SU-DHL-6 (cell line): Measurements from ENCODE around the gene FBXO27.

Experiments
- CTCF ChIP-seq: fragments of 200-600 bp; sonication (generic); IDR thresholded peaks from one replicate; pipeline ENCODE4 v1.5.1; 2017; ENCODE audit warnings: antibody characterized with exemption, mild to moderate bottlenecking, low read length, moderate library complexity; ENCODE audit not compliant: insufficient read depth, poor library complexity, severe bottlenecking
- EZH2phosphoT487 ChIP-seq: fragments of 200-600 bp; sonication (generic), shearing (Covaris generic); conservative IDR thresholded peaks from 2 replicates; pipeline ENCODE4 v1.6.1; 2018; ENCODE audit warnings: mild to moderate bottlenecking, antibody characterized with exemption, low read length, moderate library complexity, mixed read lengths

DNA sequence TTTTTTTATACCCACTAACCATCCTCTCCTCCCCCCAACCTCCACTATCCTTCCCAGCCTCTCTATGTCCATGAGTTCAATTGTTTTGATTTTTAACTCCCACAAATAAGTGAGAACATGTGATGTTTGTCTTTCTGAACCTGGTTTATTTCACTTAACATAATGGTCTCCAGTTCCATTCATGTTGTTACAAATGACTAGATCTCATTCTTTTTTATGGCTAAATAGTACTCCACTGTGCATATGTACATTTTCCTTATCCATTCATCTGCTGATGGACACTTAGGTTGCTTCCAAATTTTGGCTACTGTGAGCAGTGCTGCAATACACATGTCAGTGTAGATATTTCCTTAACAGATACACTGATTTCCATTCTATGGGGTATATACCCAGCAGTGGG, 27.0 kb upstream of the FBXO27 start:
- no peak for TF ChIP-seq CTCF
- TF ChIP-seq EZH2phosphoT487 = no peak
